Activated naive CD8-positive, alpha-beta T cell treated with anti-CD3 and anti-CD28 coated beads for 36 hours (primary cell): Measurements from ENCODE around the gene TSHZ2. TPM values are rescaled to one million over a fixed set of nuclear protein-coding genes. Genes with fewer than 3 reads are reported as not detected.
"Not testable (repeated sequence)": the region's sequence is repeated elsewhere in the genome, so short reads cannot be mapped to it uniquely, and the experiment has no call there.

Source experiments
- DNase-seq: peaks from one replicate; pipeline ENCODE4 v3.0.0; 2021
- H3K27ac Mint-ChIP-seq: one replicate; pipeline ENCODE4 v1.8.0; 2022; ENCODE audit warnings: mild to moderate bottlenecking, moderate library complexity, mixed read lengths
- H3K27me3 Mint-ChIP-seq: one replicate; pipeline ENCODE4 v1.8.0; 2022; ENCODE audit warnings: mild to moderate bottlenecking, mixed read lengths
- H3K36me3 Mint-ChIP-seq: one replicate; pipeline ENCODE4 v1.8.0; 2021; ENCODE audit warnings: mild to moderate bottlenecking, mixed read lengths
- H3K4me1 Mint-ChIP-seq: one replicate; pipeline ENCODE4 v1.8.0; 2021; ENCODE audit warnings: mixed read lengths
- H3K4me3 Mint-ChIP-seq: one replicate; pipeline ENCODE4 v1.8.0; 2022; ENCODE audit warnings: mild to moderate bottlenecking, moderate library complexity, mixed read lengths
- H3K9me3 Mint-ChIP-seq: one replicate; pipeline ENCODE4 v1.8.0; 2022; ENCODE audit warnings: mixed read lengths
- total RNA-seq, 2 experiments: library from RNA; stranded (reverse); gene quantifications; one replicate each; pipeline ENCODE4 v1.2.3, GENCODE V29; 2021

TSHZ2 gene
- total RNA-seq, 2 experiments from 2014 or later = 0.54 to 0.74 TPM

DNA sequence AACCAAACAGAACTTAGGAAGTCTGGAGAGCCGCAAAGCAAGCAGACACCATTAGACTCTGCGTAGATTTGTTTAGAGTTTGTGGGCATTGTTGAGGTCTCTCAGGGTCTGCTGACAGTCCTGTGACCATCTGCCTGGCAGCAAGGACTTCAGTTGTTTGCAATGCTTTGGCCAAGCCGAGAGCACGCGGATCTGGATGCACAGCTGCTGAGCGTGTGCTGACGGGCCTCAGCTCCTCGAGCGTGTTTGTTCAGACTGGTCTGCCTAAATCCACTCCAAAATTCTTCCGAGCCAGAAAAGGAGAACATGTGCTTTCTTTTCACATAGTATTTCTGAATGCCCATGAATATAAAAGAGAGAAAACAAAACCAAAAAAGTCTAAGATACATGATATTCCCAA is 462.5 kb downstream of the TSHZ2 start:
- H3K4me3 Mint-ChIP-seq = no peak overlapping the region
- peaks cover 2% of the 10 kb centered on the region for H3K9me3 Mint-ChIP-seq
- H3K4me1 Mint-ChIP-seq = no peaks in the 10 kb centered on the region
- H3K27me3 Mint-ChIP-seq = no peaks in the 10 kb centered on the region
- DNase-seq = no peak
- H3K27ac Mint-ChIP-seq = no peak overlapping the region
- no peaks in the 10 kb centered on the region for H3K36me3 Mint-ChIP-seq

GRCh38 chr20:53436927-53437326 is 464.8 kb downstream of the TSHZ2 start:
- H3K27me3 Mint-ChIP-seq, H3K27ac Mint-ChIP-seq, H3K4me3 Mint-ChIP-seq, H3K9me3 Mint-ChIP-seq, DNase-seq, H3K36me3 Mint-ChIP-seq, H3K4me1 Mint-ChIP-seq: not testable (repeated sequence)

GRCh38 chr20:53438368-53438767 is 466.2 kb downstream of the TSHZ2 start:
- no peak overlapping the region for H3K4me3 Mint-ChIP-seq
- peaks cover 2% of the 10 kb centered on the region for H3K9me3 Mint-ChIP-seq
- no peaks in the 10 kb centered on the region for H3K4me1 Mint-ChIP-seq
- H3K27ac Mint-ChIP-seq = no peak overlapping the region
- no peaks in the 10 kb centered on the region for H3K27me3 Mint-ChIP-seq
- no peaks in the 10 kb centered on the region for H3K36me3 Mint-ChIP-seq
- no peak for DNase-seq

GRCh38 chr20:53439046-53439445 is 466.9 kb downstream of the TSHZ2 start:
- Mint-ChIP-seq H3K27me3 (no peaks in the 10 kb centered on the region), H3K27ac (no peak overlapping the region), H3K4me1 (no peaks in the 10 kb centered on the region), H3K4me3 (no peak overlapping the region), H3K9me3 (peaks cover 2% of the 10 kb centered on the region), H3K36me3 (no peaks in the 10 kb centered on the region)
- no peak for DNase-seq

GRCh38 chr20:53439616-53440015 is 467.5 kb downstream of the TSHZ2 start:
- H3K9me3 Mint-ChIP-seq = peaks cover 2% of the 10 kb centered on the region
- DNase-seq = no peak
- no peak overlapping the region for H3K27ac Mint-ChIP-seq
- H3K36me3 Mint-ChIP-seq = no peaks in the 10 kb centered on the region
- no peaks in the 10 kb centered on the region for H3K27me3 Mint-ChIP-seq
- no peaks in the 10 kb centered on the region for H3K4me1 Mint-ChIP-seq
- H3K4me3 Mint-ChIP-seq = no peak overlapping the region

GRCh38 chr20:53444401-53445149 is 472.4 kb downstream of the TSHZ2 start:
- peaks cover 19% of the 10 kb centered on the region for H3K9me3 Mint-ChIP-seq
- H3K36me3 Mint-ChIP-seq = peaks cover 14% of the 10 kb centered on the region
- H3K4me1 Mint-ChIP-seq = peaks cover 4% of the 10 kb centered on the region
- H3K27ac Mint-ChIP-seq = no peak overlapping the region
- DNase-seq = no peak
- H3K27me3 Mint-ChIP-seq = no peaks in the 10 kb centered on the region
- H3K4me3 Mint-ChIP-seq = no peak overlapping the region

DNA sequence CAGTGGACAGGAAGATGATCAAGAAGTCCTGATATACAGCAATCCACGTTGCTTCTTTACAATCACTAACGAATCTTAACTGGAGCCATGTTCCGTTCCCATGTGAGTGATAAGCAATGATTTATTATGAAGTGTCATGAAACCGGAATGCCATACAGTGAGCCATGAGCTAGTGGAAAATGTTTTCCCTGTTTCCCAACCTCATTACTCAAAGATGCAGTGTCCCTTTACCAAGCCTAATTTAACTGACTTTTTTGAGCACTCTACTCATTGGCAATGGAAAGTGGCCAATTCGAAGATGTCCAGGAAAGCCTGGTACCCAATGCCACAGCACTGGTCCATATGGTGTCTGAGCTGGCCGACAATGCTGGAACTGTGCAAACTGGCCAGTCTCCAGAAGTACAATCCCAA is 473.2 kb downstream of the TSHZ2 start:
- Mint-ChIP-seq H3K9me3 (peaks cover 22% of the 10 kb centered on the region), H3K36me3 (peaks cover 17% of the 10 kb centered on the region), H3K4me3 (no peak overlapping the region), H3K4me1 (peaks cover 4% of the 10 kb centered on the region), H3K27ac (no peak overlapping the region), H3K27me3 (no peaks in the 10 kb centered on the region)
- no peak for DNase-seq

DNA sequence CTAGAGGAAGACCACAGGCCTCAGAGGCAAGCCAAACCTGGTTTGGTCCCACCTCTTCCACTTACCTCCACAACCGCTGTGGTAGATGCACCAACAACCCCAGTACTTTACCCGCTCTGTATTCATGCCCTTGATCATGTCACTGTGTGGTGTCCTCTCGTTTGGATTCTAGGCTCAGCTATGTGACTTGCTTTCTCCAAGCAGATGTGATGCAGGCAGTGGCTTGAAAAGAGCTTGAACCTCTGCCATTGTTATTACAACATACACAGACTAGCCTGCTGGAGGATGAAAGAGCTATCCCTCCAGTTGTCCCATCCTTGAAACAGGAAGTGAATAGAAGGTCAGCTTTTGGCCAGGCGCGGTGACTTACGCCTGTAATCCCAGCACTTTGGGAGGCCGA is 473.8 kb downstream of the TSHZ2 start:
- Mint-ChIP-seq H3K27me3 (no peaks in the 10 kb centered on the region), H3K27ac (no peak overlapping the region), H3K36me3 (peaks cover 17% of the 10 kb centered on the region), H3K4me3 (no peak overlapping the region), H3K4me1 (peaks cover 4% of the 10 kb centered on the region), H3K9me3 (peaks cover 27% of the 10 kb centered on the region)
- DNase-seq = no peak

- H3K4me1 Mint-ChIP-seq = peaks cover 4% of the 10 kb centered on the region
- H3K4me3 Mint-ChIP-seq = no peak overlapping the region
- peaks cover 28% of the 10 kb centered on the region for H3K9me3 Mint-ChIP-seq
- no peak overlapping the region for H3K27ac Mint-ChIP-seq
- peaks cover 17% of the 10 kb centered on the region for H3K36me3 Mint-ChIP-seq
- DNase-seq = no peak
- H3K27me3 Mint-ChIP-seq = no peaks in the 10 kb centered on the region
Measured at GRCh38 chr20:53447316-53447715, 475.2 kb downstream of the TSHZ2 start.

DNA sequence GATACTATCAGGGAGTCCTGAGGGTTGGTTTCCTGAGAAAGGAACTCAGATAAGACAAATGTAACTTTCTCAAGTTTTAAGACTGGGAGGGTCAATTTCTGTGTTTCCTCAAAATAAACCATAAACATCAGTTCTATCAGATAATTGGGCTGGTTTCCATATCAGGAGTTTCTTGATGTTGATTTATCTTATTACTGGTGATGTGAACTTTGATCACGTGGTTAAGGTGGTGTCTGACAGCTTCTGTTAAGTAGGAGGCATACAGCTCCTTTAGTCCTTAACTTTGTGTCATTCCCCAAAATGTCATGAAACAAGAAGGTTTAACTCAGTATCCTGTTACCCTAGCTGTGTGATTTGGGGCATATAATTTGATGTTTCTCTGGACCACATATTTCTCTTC is 476.3 kb downstream of the TSHZ2 start:
- Mint-ChIP-seq H3K4me3 (no peak overlapping the region), H3K4me1 (peaks cover 4% of the 10 kb centered on the region), H3K27me3 (no peaks in the 10 kb centered on the region), H3K9me3 (peaks cover 28% of the 10 kb centered on the region), H3K27ac (no peak overlapping the region), H3K36me3 (peaks cover 17% of the 10 kb centered on the region)
- no peak for DNase-seq

GRCh38 chr20:53448875-53449274 is 476.7 kb downstream of the TSHZ2 start:
- peaks cover 28% of the 10 kb centered on the region for H3K9me3 Mint-ChIP-seq
- no peak overlapping the region for H3K27ac Mint-ChIP-seq

GRCh38 chr20:53453076-53453475 is 480.9 kb downstream of the TSHZ2 start:
- peaks cover 4% of the 10 kb centered on the region for H3K4me1 Mint-ChIP-seq
- no peak overlapping the region for H3K27ac Mint-ChIP-seq
- H3K36me3 Mint-ChIP-seq = peaks cover 11% of the 10 kb centered on the region
- no peak for DNase-seq
- no peaks in the 10 kb centered on the region for H3K27me3 Mint-ChIP-seq
- H3K9me3 Mint-ChIP-seq = peaks cover 25% of the 10 kb centered on the region
- H3K4me3 Mint-ChIP-seq = no peak overlapping the region

More at GRCh38 chr20:53448875-53449274, 476.7 kb downstream of the TSHZ2 start:
- no peak overlapping the region for H3K4me3 Mint-ChIP-seq
- H3K36me3 Mint-ChIP-seq = peaks cover 17% of the 10 kb centered on the region
- no peaks in the 10 kb centered on the region for H3K27me3 Mint-ChIP-seq
- no peak for DNase-seq
- H3K4me1 Mint-ChIP-seq = peaks cover 4% of the 10 kb centered on the region

DNA sequence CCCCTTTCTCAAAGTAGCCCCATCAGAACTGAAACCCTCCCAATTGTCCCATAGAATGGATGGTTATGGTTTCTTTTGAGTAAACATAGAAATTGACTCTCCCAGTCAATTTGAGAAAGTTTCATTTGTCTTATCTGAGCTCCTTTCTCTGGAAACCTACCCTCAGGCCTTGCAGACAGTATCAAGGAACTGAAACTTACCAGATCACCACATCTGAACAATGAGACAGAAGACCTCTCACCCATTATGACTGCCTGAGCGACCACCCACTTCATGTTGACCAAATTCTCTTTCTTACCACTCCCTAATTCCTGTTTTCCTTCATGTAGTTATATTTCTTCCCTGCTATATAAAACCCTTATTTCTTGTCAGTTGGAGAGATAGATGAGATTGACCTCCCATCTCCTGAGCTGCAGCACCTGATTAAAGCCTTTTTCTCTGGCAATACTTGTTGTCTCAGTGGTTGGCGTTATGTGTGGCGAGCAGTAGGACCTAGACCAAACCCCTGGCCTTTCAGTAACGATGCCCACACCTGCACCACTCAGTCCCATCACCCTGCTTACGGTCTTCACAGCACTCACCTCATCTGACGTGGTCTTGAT is 482.6 kb downstream of the TSHZ2 start:
- Mint-ChIP-seq H3K36me3 (peaks cover 1% of the 10 kb centered on the region), H3K27ac (no peak overlapping the region), H3K4me3 (no peak overlapping the region), H3K4me1 (no peaks in the 10 kb centered on the region), H3K9me3 (peaks cover 18% of the 10 kb centered on the region), H3K27me3 (no peaks in the 10 kb centered on the region)
- DNase-seq = no peak

GRCh38 chr20:53463101-53463972 is 491.2 kb downstream of the TSHZ2 start:
- no peak for DNase-seq
- H3K9me3 Mint-ChIP-seq = peaks cover 4% of the 10 kb centered on the region
- no peaks in the 10 kb centered on the region for H3K36me3 Mint-ChIP-seq
- no peak overlapping the region for H3K4me3 Mint-ChIP-seq
- H3K27me3 Mint-ChIP-seq = no peaks in the 10 kb centered on the region
- H3K27ac Mint-ChIP-seq = no peak overlapping the region
- no peaks in the 10 kb centered on the region for H3K4me1 Mint-ChIP-seq

GRCh38 chr20:53466279-53466678 is 494.1 kb downstream of the TSHZ2 start:
- Mint-ChIP-seq H3K4me3 (no peak overlapping the region), H3K36me3 (no peaks in the 10 kb centered on the region), H3K27ac (no peak overlapping the region), H3K4me1 (no peaks in the 10 kb centered on the region), H3K27me3 (no peaks in the 10 kb centered on the region), H3K9me3 (peaks cover 2% of the 10 kb centered on the region)
- DNase-seq = no peak
